D721Med (cell line): ENCODE data around the gene CELA2B.

Experiments used
- DNase-seq: peaks from one replicate; pipeline ENCODE4 v3.0.0; 2011; ENCODE audit warnings: low spot score; ENCODE audit not compliant: insufficient read length
- FAIRE-seq: peaks from 2 replicates; lab custom pipeline; 2011; peaks lifted over from hg19 to GRCh38; lab: Jason Lieb, UNC
- CTCF ChIP-seq: IDR thresholded peaks from 2 replicates; pipeline ENCODE4 v1.5.1; 2012; ENCODE audit warnings: mild to moderate bottlenecking, control low read depth; ENCODE audit not compliant: insufficient read depth; ENCODE audit errors: missing control alignments

Gene CELA2B

DNA sequence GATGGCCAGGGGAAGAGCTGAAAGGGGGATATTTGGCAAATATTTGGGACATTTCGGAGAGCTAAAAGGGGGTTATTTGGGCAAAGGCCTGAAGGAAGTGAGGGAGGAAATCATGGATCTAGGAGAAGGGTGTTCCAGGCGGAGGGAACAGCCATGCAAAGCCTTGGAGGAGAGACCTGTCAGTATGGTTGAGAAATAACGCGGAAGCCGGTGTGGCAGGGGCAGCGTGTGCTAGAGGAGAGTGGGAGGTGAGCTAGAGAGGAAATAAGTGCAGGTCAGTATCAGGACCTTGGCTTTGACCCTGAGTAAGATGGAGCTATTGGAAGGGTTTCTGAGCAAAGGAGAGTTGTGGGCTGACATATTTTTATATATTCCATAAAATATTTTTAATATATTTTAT is 34.7 kb upstream of the CELA2B start:
- FAIRE-seq: no peak
- TF ChIP-seq CTCF: no peak
- no peak for DNase-seq

- no peak for TF ChIP-seq CTCF
- FAIRE-seq: no peak
- DNase-seq: no peak
These were observed 33.8 kb upstream of the CELA2B start for GRCh38 chr1:15442119-15442518.

DNA sequence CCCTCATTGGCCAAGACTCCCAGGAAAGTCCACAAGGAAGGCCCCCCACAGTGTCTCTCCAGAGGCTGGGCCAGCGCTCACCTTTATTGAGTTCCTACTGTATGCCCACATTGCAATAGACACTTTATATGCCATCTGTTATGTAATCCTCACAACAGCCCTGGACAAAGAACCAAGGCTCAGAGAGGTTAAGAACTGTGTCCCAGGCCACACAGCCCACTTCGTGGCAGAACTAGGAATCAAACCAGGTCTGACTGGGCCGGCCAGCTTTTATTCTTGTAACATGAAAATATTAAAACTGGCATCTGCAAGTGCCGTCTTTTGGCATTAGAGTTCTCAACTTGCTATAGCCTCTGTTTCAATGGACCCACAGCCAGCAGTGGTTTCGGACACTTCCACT is 33.1 kb upstream of the CELA2B start:
- DNase-seq (no peak), FAIRE-seq (no peak)
- TF ChIP-seq CTCF: no peak

DNA sequence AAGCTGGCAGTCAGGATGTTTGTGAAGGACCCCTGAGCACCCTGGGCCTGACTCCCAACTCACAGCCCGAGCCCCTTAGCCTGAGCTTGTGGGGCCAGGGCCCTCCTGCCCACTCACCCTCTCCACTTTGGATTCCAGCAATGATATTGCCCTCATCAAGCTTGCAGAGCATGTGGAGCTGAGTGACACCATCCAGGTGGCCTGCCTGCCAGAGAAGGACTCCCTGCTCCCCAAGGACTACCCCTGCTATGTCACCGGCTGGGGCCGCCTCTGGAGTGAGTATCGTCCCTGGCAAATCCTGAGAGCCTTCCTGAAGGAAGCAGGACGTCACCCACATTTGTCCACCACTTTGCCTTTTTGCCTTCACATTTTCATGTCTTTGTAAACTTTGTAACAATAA is 32.6 kb upstream of the CELA2B start:
- DNase-seq: no peak

GRCh38 chr1:15444468-15445389 is 31.2 kb upstream of the CELA2B start:
- DNase-seq (no peak), FAIRE-seq (no peak)
- TF ChIP-seq CTCF: no peak

More for the DNA sequence above, 32.6 kb upstream of the CELA2B start:
- no peak for TF ChIP-seq CTCF
- FAIRE-seq: no peak

GRCh38 chr1:15445390-15446122 is 30.3 kb upstream of the CELA2B start:
- TF ChIP-seq CTCF: no peak
- FAIRE-seq (no peak), DNase-seq (no peak)
